ENCODE results near the gene RAB7A. TPM values are rescaled to one million over a fixed set of nuclear protein-coding genes. Genes with fewer than 3 reads are reported as not detected.
A peak's percentile ranks its signal among the peaks of the same experiment; 100 is the strongest.

RAB7A gene
- total and polyA plus RNA-seq, 10 of the 15 experiments (the other 5 are each of a cell fraction or from before 2014, with no cell fraction given) = 40.3 to 212 (median 160) TPM

DNA sequence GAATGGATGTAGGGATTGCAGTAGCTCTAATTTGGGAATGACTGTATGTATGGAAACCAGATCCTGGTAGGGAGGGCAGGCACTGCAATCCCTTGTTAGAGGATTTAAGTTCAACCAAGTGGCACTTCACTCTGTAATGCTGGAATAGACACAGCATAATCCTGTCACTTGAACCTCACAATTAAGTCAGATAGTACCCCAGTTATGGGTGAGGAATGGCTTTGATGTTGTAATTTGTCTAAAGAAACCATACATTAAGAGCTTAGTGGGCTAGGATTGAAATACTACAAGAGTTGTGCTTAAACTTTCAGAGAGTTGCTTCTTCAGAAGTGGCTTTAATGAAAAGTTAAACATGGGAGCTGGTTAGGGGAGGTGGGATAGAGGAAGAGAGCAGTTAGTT lies 9.3 kb downstream of the RAB7A start:
- in situ Hi-C loops (cut with MboI) (no loop called here), intact Hi-C loops (cut with micrococcal nuclease; ENCODE audit: unreplicated experiment) (no loop called here)
- RAD21 ChIA-PET (ENCODE audit: unreplicated experiment) = interaction anchor here (1.1 kb wide), 1 partner anchor 33 kb away, joined by 3 read pairs; no protein-coding TSS in a partner anchor
- H3K9ac ChIP-seq (ENCODE audit: control insufficient read depth, insufficient read depth, low read length) = no peak overlapping the region
- no peaks in the 10 kb centered on the region; the same call in 2 of the 3 replicates for H3K9me3 ChIP-seq (replicated peaks; ENCODE audit: control insufficient read depth, insufficient read depth, low read length)
- no TSS peak for BruUV-seq (replicated peaks)
- ATAC-seq = no peak
- DNase-seq (ENCODE audit: low read depth, low spot score) = no peak
- no peak overlapping the region for H3K27ac ChIP-seq (ENCODE audit: control insufficient read depth, insufficient read depth)
- no peak overlapping the region for H2AFZ ChIP-seq (ENCODE audit: control insufficient read depth, low read depth, low read length)
- H3K4me1 ChIP-seq (ENCODE audit: control insufficient read depth, insufficient read depth, low read length) = peaks cover 13% of the 10 kb centered on the region
- H3K27me3 ChIP-seq (replicated peaks in 1 of 2; ENCODE audit: control insufficient read depth in 2 of 2, insufficient read depth in 2 of 2, low read length in 1 of 2) = no peaks in the 10 kb centered on the region
- peaks cover 7% of the 10 kb centered on the region for H4K20me1 ChIP-seq (ENCODE audit: control insufficient read depth, insufficient read depth)
- FAIRE-seq = no peak
- SMC1A ChIA-PET (ENCODE audit: uncharacterized antibody, unreplicated experiment) = interaction anchor here (0.6 to 2.2 kb wide), 9 partner anchors 10 to 988 kb away, joined by 3 to 11 read pairs (median 3); partner anchors contain the start of gene RAB7A
- CTCF ChIA-PET = interaction anchor here (0.6 to 5.6 kb wide), 7 partner anchors 11 to 118 kb away, joined by 3 to 26 read pairs (median 3); no protein-coding TSS in a partner anchor
- H3K79me2 ChIP-seq (ENCODE audit: control insufficient read depth, insufficient read depth, low read length) = peaks cover 85% of the 10 kb centered on the region
- H3K4me2 ChIP-seq (ENCODE audit: control insufficient read depth, insufficient read depth) = peak overlapping the region; percentile 5
- 0 out of 2 replicates have a peak overlapping the region, but pooled peaks have one; percentile 43 for H3K4me3 ChIP-seq
- POLR2A ChIA-PET = interaction anchor here (1.0 to 1.2 kb wide), 2 partner anchors 10 to 33 kb away, joined by 3 to 4 read pairs; partner anchors contain the start of gene RAB7A
- H3K36me3 ChIP-seq (ENCODE audit: control insufficient read depth in 2 of 2, insufficient read depth in 2 of 2, low read length in 1 of 2) = peaks cover 0 to 3% of the 10 kb centered on the region in 2 experiments; a peak in 1 of 4 replicates
- TF ChIP-seq, protein P1, sequence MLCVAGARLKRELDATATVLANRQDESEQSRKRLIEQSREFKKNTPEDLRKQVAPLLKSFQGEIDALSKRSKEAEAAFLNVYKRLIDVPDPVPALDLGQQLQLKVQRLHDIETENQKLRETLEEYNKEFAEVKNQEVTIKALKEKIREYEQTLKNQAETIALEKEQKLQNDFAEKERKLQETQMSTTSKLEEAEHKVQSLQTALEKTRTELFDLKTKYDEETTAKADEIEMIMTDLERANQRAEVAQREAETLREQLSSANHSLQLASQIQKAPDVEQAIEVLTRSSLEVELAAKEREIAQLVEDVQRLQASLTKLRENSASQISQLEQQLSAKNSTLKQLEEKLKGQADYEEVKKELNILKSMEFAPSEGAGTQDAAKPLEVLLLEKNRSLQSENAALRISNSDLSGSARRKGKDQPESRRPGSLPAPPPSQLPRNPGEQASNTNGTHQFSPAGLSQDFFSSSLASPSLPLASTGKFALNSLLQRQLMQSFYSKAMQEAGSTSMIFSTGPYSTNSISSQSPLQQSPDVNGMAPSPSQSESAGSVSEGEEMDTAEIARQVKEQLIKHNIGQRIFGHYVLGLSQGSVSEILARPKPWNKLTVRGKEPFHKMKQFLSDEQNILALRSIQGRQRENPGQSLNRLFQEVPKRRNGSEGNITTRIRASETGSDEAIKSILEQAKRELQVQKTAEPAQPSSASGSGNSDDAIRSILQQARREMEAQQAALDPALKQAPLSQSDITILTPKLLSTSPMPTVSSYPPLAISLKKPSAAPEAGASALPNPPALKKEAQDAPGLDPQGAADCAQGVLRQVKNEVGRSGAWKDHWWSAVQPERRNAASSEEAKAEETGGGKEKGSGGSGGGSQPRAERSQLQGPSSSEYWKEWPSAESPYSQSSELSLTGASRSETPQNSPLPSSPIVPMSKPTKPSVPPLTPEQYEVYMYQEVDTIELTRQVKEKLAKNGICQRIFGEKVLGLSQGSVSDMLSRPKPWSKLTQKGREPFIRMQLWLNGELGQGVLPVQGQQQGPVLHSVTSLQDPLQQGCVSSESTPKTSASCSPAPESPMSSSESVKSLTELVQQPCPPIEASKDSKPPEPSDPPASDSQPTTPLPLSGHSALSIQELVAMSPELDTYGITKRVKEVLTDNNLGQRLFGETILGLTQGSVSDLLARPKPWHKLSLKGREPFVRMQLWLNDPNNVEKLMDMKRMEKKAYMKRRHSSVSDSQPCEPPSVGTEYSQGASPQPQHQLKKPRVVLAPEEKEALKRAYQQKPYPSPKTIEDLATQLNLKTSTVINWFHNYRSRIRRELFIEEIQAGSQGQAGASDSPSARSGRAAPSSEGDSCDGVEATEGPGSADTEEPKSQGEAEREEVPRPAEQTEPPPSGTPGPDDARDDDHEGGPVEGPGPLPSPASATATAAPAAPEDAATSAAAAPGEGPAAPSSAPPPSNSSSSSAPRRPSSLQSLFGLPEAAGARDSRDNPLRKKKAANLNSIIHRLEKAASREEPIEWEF (IDR thresholded peaks at IDR 0.05; ENCODE audit: insufficient replicate concordance, low read depth, low read length) = no peak
- TF ChIP-seq EED (IDR thresholded peaks at IDR 0.05; ENCODE audit: low read depth) (no peak), ZNF687 (IDR thresholded peaks at IDR 0.05) (no peak), ZBTB40 (IDR thresholded peaks at IDR 0.05; ENCODE audit: borderline replicate concordance) (no peak), SMC3 (IDR thresholded peaks at IDR 0.05; ENCODE audit: borderline replicate concordance, low read length) (no peak), LARP7 (IDR thresholded peaks at IDR 0.05) (no peak), HDAC6 (IDR thresholded peaks at IDR 0.05; ENCODE audit: unreplicated experiment) (no peak), TCF12 (IDR thresholded peaks at IDR 0.05; ENCODE audit: low read depth, low read length) (no peak)
- TF ChIP-seq, protein P2, sequence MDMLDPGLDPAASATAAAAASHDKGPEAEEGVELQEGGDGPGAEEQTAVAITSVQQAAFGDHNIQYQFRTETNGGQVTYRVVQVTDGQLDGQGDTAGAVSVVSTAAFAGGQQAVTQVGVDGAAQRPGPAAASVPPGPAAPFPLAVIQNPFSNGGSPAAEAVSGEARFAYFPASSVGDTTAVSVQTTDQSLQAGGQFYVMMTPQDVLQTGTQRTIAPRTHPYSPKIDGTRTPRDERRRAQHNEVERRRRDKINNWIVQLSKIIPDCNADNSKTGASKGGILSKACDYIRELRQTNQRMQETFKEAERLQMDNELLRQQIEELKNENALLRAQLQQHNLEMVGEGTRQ (IDR thresholded peaks at IDR 0.05; ENCODE audit: borderline replicate concordance, low read depth, low read length) = no peak

Data from GM12878 (cell line).